Pancreas (tissue), 10 donors: Measurements from ENCODE around the gene SLC32A1. TPM values are rescaled to one million over a fixed set of nuclear protein-coding genes. Genes with fewer than 3 reads are reported as not detected.
A peak's percentile ranks its signal among the peaks of the same experiment; 100 is the strongest.

Experiments
- ATAC-seq, 4 donors: fragments of 200-7000 bp; cut with Tn5 transposase; one replicate each; pipeline versions ENCODE4 v1.8.0 to v1.9.1; 2020; ENCODE audit warnings: mild to moderate bottlenecking in 4 of 4, moderate library complexity in 4 of 4
- DNase-seq, 6 donors: peaks; one replicate each; pipeline ENCODE4 v3.0.0-alpha.2; 2020
- FAIRE-seq: peaks from 2 replicates; lab custom pipeline; 2012; peaks lifted over from hg19 to GRCh38; lab: Jason Lieb, UNC
- H3K27ac ChIP-seq, 4 donors: fragments of 200-600 bp; sonication (generic); 1 replicate in 3 of 4; 2 replicates in 1 of 4; pipeline versions ENCODE4 v1.5.0 to v1.8.0; 2020
- H3K27me3 ChIP-seq, 4 donors: fragments of 200-600 bp; one replicate each; pipeline ENCODE4 v1.8.0; 2021
- H3K36me3 ChIP-seq, 3 donors: fragments of 200-600 bp; sonication (generic) in 1 of 3; one replicate each; pipeline versions ENCODE4 v1.5.0 to v1.8.0; 2020 to 2021
- H3K4me1 ChIP-seq, 3 donors: fragments of 200-600 bp; one replicate each; pipeline ENCODE4 v1.8.0; 2021
- H3K4me3 ChIP-seq, 4 donors: fragments of 200-600 bp; sonication (generic) in 2 of 4; one replicate each; pipeline versions ENCODE4 v1.5.0 to v1.8.0; 2020 to 2021
- H3K9me3 ChIP-seq, 4 donors: fragments of 200-600 bp; one replicate each; pipeline ENCODE4 v1.8.0; 2021
- WGBS, 2 donors: extraction: QIAGEN DNeasy Blood & Tissue Kit; methylation state at CpG; one replicate each; pipeline ENCODE4 v1.1.7; 2013; 5-methylcytosine and 5-hydroxymethylcytosine counted together
- intact Hi-C, 3 donors: fragments of 100-400 bp; cut with DNase I; formaldehyde crosslinking; loops; one replicate each; pipeline versions ENCODE4 v1.11.1 to v1.14.2; 2022
- polyA plus RNA-seq, 2 donors: library from polyadenylated mRNA; stranded (reverse); fragments of 200-250 nt; gene quantifications; one replicate each; pipeline ENCODE4 v1.2.3, GENCODE V29; 2013
- total RNA-seq, 6 donors: library from RNA; stranded (reverse); fragmentation: NEBNext Ultra II Directional in 4 of 6; extraction: Animal tissue kit (Norgen Biotek cat#: 25700) in 4 of 6; gene quantifications; one replicate each; pipeline versions ENCODE4 v1.2.1 to v1.2.4, GENCODE V29; 2021 to 2023
- TF ChIP-seq, protein P1 (sequence below), 4 donors: fragments of 200-600 bp; sonication (generic) in 3 of 4; IDR thresholded peaks; one replicate each; pipeline versions ENCODE4 v1.5.0 to v1.8.0; 2021; ENCODE audit warnings: antibody characterized with exemption in 4 of 4
- donor health status: healthy with polysubstance abuse.
- donor health status: DM: no; HTN: no; CAD: no; lungs with moderate emphysema.
- donor health status: DM: no; HTN: no; CAD: no.
- donor health status: control.
- donor health status: control.
- donor health status: Bipolar disorder and iron deficiency.
- donor health status: DM: yes; HTN: yes; CAD: no.
- donor health status: DM: no; HTN: no; CAD: no.
- donor health status: DM: no; HTN: no; CAD: no.
- donor health status: DM: yes; HTN: yes; CAD: no.

SLC32A1 gene, protein sequence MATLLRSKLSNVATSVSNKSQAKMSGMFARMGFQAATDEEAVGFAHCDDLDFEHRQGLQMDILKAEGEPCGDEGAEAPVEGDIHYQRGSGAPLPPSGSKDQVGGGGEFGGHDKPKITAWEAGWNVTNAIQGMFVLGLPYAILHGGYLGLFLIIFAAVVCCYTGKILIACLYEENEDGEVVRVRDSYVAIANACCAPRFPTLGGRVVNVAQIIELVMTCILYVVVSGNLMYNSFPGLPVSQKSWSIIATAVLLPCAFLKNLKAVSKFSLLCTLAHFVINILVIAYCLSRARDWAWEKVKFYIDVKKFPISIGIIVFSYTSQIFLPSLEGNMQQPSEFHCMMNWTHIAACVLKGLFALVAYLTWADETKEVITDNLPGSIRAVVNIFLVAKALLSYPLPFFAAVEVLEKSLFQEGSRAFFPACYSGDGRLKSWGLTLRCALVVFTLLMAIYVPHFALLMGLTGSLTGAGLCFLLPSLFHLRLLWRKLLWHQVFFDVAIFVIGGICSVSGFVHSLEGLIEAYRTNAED
- total RNA-seq = not detected
- not detected for polyA plus RNA-seq

DNA sequence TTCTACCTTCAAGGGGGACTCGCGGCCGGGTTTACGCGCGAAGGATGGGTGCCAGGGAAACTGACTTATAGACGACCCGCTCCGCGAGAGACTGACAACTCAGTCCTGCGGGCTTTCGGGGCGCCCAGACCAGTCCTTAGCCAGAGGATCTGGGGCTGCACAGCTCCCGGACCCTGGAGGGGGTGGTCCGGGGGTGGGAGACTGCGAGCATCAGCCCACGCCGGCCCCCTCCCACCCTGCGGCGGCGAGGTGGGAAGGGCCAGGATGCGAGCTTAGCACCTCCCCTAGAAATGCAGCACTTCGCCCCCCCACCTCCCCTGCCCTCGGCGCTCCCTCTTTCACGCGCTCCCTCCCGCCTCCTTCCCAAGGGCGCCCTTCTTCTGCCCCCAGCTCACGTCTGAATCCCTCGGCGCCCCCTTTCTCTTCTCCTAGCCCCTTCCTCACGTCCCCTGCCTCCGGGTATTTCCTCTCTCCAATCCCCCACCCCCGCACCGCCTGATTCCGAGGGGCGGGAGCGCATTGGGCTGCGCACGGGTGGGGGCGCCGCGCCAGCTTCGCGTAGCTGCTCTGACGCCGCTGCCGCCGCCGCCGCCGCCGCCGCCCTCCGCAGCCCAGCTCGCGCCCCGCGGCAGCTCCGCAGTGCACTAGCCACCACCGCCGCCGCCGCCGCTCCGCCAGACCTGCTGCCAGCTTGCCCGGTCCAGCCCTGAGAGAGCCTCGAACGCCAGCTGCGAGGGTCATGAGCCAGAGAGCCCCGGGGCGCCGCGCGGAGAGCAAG lies at the start of gene SLC32A1:
TSS of gene SLC32A1 (plus strand) at position 639 of the 778 bp plus-strand sequence. CDS start 239 bp downstream, outside the sequence.
- intact Hi-C loops = no loop called here
- no peak within 1 kb of the TSS for H3K4me3 ChIP-seq

DNA sequence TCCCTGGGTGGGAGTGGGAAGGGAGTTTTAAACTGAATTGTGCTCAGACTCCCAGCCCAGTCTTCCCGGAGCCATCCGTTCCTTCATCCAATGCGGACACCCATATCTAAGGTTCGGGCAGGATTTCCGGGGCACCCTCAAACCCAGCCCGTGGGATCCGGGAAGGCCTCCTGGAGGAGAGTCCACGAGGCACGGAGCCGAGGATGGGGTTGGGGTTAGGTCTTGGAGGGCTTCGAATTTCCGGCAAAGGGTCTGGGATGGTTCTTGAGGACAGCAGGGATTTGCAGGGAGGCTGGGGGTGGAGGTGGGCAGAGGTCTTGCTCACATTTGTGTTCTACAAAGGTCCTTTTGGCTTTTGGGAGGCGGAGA lies 49.5 kb upstream of the SLC32A1 start:
- H3K27ac ChIP-seq = no peak overlapping the region
- no peak overlapping the region for H3K4me3 ChIP-seq
- no peaks in the 10 kb centered on the region for H3K9me3 ChIP-seq
- H3K27me3 ChIP-seq = peaks cover 0 to 8% (median 4%) of the 10 kb centered on the region in 4 donors
- intact Hi-C loops = no loop called here
- H3K36me3 ChIP-seq = no peaks in the 10 kb centered on the region
- FAIRE-seq (no peak), ATAC-seq (no peak), DNase-seq (no peak)
- peaks cover 0 to 3% (median 0%) of the 10 kb centered on the region in 3 donors for H3K4me1 ChIP-seq
- 33 to 34% methylated on average over 13 of the region's 13 CpGs for WGBS, 2 donors
- TF ChIP-seq, protein P1, sequence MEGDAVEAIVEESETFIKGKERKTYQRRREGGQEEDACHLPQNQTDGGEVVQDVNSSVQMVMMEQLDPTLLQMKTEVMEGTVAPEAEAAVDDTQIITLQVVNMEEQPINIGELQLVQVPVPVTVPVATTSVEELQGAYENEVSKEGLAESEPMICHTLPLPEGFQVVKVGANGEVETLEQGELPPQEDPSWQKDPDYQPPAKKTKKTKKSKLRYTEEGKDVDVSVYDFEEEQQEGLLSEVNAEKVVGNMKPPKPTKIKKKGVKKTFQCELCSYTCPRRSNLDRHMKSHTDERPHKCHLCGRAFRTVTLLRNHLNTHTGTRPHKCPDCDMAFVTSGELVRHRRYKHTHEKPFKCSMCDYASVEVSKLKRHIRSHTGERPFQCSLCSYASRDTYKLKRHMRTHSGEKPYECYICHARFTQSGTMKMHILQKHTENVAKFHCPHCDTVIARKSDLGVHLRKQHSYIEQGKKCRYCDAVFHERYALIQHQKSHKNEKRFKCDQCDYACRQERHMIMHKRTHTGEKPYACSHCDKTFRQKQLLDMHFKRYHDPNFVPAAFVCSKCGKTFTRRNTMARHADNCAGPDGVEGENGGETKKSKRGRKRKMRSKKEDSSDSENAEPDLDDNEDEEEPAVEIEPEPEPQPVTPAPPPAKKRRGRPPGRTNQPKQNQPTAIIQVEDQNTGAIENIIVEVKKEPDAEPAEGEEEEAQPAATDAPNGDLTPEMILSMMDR (IDR thresholded peaks at IDR 0.05) = no peak

More for the DNA sequence above, at the start of gene SLC32A1:
- H3K27ac ChIP-seq = no peak within 1 kb of the TSS
- DNase-seq (no peak), FAIRE-seq (no peak), ATAC-seq (no peak)
- 2% methylated on average over 44 to 76 of the region's 76 CpGs for WGBS, 2 donors
- no peaks in the 10 kb centered on the region for H3K4me1 ChIP-seq
- H3K36me3 ChIP-seq = no peaks in the 10 kb centered on the region
- TF ChIP-seq, protein P1 (IDR thresholded peaks at IDR 0.05) = no peak
- peaks cover 0 to 51% (median 19%) of the 10 kb centered on the region in 4 donors for H3K27me3 ChIP-seq
- no peaks in the 10 kb centered on the region for H3K9me3 ChIP-seq

DNA sequence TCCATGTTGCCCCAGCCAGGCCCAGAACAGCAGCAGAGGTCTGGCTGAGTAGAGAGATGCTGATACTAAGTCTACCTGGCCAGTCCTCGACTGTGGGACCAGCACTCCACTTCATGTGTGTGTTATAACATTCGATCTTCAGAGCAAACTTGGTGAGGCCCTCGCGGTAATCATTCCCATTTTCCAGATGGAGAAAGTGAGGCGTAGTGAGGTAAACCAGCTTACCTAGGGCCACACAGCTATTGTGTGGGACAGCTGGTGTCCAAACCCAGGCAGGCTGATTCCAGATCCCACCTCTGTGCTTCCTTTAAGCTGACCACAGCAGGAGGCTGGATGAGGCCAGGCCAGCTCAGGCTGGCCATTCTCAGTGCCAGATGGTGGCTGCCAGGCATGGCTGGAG lies 47.7 kb upstream of the SLC32A1 start:
- FAIRE-seq (no peak), DNase-seq (no peak), ATAC-seq (no peak)
- no peak overlapping the region for H3K27ac ChIP-seq
- TF ChIP-seq, protein P1 (IDR thresholded peaks at IDR 0.05) = no peak
- no peaks in the 10 kb centered on the region for H3K36me3 ChIP-seq
- H3K27me3 ChIP-seq = peaks cover 0 to 8% (median 4%) of the 10 kb centered on the region in 4 donors
- no peak overlapping the region for H3K4me3 ChIP-seq
- H3K4me1 ChIP-seq = peaks cover 0 to 3% (median 0%) of the 10 kb centered on the region in 3 donors
- H3K9me3 ChIP-seq = no peaks in the 10 kb centered on the region
- intact Hi-C loops = no loop called here
- 72 to 76% methylated on average over 5 of the region's 5 CpGs for WGBS, 2 donors

DNA sequence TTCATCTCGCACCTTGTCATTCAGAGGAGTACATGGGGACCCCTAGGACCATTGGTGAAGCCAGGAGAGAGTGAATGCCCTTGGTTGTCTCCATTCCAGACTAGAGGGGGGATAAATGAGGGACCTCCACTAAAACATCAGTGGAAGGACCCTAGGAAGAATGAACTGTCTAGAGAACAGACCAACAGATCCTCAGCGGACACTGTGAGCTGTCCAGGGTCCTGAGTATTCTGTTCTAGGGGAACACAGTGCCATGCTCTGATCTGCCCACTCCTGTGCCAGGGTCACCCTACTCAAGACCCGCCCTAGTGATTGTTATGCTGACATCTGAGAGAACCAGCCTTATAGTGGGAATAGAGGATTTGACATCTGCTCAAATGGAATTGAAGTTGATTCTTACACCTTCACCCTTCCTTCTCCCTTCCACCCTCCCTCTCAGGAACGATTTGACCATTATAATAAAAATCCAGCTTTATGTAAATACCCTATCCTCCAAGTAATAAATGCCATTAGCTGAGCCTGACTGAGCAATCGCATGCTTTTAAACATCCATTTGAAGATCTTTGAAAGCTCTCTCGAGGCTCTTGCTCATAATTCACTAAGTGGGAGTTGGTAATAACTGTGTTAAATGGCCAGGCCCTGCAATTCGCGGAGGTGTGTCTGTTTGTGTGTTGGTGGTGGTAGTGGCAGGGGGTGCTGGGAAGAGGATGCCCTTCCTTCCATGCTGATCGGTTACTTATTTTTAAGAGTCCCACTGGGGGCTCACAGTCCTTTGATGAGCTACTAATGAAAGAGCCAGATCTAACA lies 43.6 kb upstream of the SLC32A1 start:
- Histone ChIP-seq H3K36me3 (no peaks in the 10 kb centered on the region), H3K4me3 (no peak overlapping the region), H3K4me1 (no peaks in the 10 kb centered on the region), H3K27ac (no peak overlapping the region), H3K9me3 (no peaks in the 10 kb centered on the region), H3K27me3 (peaks cover 0 to 3% (median 0%) of the 10 kb centered on the region in 4 donors)
- DNase-seq (no peak), ATAC-seq (peak in 3 of 4 donors; percentile 51 to 79 (median 56)), FAIRE-seq (no peak)
- WGBS, 2 donors = 34 to 36% methylated on average over 9 of the region's 9 CpGs
- TF ChIP-seq, protein P1 (IDR thresholded peaks at IDR 0.05) = no peak
- intact Hi-C loops = no loop called here
